ENCODE results near the gene INPP5D. TPM values are rescaled to one million over a fixed set of nuclear protein-coding genes. Genes with fewer than 3 reads are reported as not detected.

INPP5D gene
- total and polyA plus RNA-seq, 2 of the 8 experiments (the other 6 are each of a cell fraction or from before 2014, with no cell fraction given) = 4.5 to 7.1 TPM

GRCh38 chr2:233115741-233116140, 55.6 kb downstream of the INPP5D start (continued):
- TF ChIP-seq RBBP5 (IDR thresholded peaks at IDR 0.05; ENCODE audit: borderline replicate concordance, low read depth, low read length) (no peak), TAF7 (optimal IDR thresholded peaks at IDR 0.05; ENCODE audit: borderline replicate concordance, low read depth, low read length) (no peak), CREB1 (IDR thresholded peaks at IDR 0.05) (no peak), E2F6 (IDR thresholded peaks at IDR 0.05) (no peak), CEBPB (IDR thresholded peaks at IDR 0.05; ENCODE audit: low read depth, low read length) (no peak)

All from H1 (cell line).